Activated CD4-positive, alpha-beta T cell treated with anti-CD3 and anti-CD28 coated beads, Interleukin-2, Interleukin-6, amounts not matched to agents 100 ng/mL and 50 ng/mL, durations not matched to agents 16 hours and 8 hours (primary cell): ENCODE data around the gene ACSM2B.
"Not testable (repeated sequence)": the region's sequence is repeated elsewhere in the genome, so short reads cannot be mapped to it uniquely, and the experiment has no call there.

Experiments used
- DNase-seq: peaks from one replicate; pipeline ENCODE4 v3.0.0-alpha.2; 2020

Gene ACSM2B

DNA sequence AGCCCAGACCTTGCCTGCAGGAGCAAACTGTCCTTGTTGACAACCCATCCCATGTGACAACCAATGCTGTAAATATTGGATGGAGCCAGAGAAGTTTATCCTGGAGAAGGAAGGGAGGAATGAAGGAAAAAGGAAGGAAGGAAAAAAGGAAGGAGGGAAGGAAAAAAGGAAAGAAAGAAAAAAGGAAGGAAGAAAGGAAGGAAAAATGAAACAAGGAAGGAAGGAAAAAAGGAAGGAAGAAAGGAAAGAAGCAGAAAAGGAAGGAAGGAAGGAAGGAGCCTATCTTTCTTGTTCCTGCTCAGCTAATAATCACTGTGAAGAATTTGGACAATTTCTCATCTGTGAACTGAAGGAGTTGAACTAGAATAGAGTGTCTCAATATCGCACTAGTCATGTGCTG lies 56.1 kb downstream of the ACSM2B start:
- no peak for DNase-seq

- DNase-seq, result no peak
Measured at GRCh38 chr16:20519231-20519630, 56.9 kb downstream of the ACSM2B start.

DNA sequence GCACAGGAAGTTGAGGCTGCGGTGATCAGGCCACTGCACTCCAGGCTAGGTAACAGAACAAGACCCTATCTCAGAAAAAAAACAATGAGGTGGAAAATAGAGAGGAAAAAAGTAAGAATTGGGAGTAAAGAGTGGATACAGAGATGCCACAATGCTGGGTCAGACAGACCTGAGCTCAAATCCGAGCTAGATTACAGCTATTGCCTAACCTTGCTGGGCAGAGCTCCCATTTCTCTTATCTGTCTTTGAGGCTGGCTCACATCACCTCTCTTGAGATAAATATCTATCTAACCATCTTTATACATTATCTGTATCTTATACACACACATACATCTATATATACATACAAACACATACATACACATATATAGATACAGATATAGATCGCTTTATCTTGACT lies 59.0 kb downstream of the ACSM2B start:
- DNase-seq, result no peak

DNA sequence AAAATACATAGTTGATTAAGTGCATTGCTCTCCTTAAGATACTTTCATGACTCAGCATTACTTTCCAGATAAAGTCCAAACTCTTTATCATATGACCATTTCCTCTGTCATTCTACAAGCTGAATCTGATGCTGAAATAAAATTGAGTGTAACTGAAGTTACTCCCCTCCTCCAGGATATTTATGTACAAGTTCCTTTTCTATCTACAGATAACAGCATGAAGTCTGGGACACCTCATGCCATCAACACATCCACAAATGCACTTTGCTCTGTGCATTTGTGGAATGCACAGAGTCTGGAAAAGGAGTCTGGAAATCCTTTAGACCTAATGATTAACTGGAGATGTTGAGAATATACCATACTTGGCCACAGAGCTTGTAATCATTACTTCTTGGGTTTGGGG lies 60.5 kb downstream of the ACSM2B start:
- no peak for DNase-seq

GRCh38 chr16:20510323-20510722 lies 65.8 kb downstream of the ACSM2B start:
- DNase-seq, result no peak

DNA sequence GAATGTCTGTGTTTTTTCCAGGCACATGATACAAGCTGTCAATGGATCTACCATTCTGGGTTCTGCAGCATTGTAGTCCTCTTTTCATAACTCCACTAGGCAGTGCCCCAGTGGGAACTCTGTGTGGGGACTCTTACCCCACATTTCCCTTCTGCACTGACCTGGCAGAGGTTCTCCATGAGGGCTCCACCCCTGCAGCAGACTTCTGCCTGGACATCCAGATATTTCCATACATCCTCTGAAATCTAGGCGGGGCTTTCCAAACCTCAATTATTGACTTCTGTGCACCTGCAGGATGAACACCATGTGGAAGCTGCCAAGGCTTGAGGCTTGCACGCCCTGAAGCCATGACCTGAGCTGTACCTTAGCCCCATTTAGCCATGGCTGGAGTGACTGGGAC lies 68.9 kb downstream of the ACSM2B start:
- DNase-seq, result no peak

DNA sequence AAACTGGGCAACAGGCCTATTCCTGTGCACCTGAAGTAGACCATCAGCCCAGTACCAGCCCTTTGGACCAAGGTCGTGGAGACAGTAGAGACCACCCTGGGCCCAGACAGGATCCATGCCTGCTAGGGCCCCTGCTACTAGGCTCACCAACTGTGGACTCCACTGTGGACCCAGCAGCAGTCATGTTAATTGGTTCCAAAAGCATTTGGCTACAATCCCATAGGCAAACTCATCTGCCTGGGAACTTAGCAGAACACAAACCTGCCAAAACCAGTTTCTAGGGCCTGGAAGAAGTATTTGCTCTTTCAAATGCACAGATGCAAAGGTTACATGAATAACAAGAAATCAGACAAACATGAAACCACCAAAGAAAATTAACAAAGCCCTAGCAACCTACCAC lies 71.7 kb downstream of the ACSM2B start:
- DNase-seq, result no peak

- not testable (repeated sequence) for DNase-seq
Measured at GRCh38 chr16:20491448-20491847, 84.7 kb downstream of the ACSM2B start.

DNA sequence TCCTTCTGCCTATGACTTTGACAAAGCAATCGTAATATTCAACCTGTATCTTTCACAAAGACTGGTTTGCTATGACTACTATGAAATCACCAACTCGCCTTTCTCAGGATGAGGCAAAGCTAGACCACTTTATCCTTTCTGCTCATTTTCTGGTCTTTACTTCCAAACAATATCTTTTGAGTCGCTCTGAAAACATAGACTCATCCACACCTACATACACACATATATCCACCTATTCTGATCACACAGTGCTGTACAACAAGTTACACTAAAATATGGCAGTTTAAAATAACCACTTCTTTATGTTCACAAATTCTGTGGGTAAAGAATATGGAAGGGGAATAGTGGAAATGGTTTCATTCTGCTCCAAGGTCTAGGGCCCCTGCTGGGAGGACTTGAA lies 85.2 kb downstream of the ACSM2B start:
- not testable (repeated sequence) for DNase-seq
